ENCODE data around the gene CFAP61.
"Not testable (repeated sequence)": the region's sequence is repeated elsewhere in the genome, so short reads cannot be mapped to it uniquely, and the experiment has no call there.

Gene CFAP61

DNA sequence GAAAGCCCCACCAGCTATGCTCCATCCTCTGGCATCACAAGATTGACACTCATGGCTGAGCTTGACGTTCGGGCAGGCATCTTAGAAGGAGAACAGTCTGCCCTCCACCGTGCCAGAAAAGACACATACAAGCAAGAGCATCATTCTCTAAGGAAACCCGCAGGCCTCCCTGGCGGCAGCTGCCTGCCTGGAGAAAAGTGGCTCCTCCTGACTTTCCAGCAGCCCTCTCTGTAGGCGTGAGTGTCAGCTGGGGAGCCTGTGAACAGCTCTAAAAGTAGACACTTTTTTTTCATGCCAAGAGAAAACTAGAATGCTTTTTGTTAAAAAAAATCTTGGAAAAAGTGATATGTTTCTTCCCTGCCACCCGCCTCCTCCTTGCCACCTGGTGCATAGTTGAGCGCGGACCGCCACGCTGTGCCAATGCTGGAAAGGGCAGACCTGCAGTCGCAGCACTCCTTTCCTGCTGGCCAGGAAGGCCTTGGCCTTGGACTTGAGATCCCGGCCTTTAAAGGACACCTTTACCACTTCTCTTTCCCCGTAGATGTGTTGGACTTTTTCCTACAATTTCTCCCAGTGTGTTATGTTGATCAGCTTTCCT is 285.9 kb downstream of the CFAP61 start:
- FAIRE-seq = no peak

DNA sequence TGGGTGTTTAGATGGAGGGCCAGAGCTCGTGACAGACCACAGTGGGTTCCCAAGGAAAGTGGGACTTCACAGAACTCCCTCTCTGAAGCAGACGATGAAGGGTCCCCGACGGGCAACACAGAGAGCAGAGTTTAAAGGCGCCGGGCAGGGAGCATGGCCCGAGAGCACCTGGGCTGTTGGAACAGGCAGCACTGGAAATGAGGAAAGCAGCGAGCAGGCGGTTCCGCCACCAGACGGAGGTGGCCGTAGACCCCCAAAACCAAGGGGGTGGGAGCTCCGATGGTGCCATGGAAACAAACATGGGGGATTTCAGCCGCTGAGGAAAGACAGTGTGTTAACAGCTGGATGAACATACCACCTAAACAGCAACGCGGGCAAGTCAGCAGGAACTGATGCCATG is 288.1 kb downstream of the CFAP61 start:
- no peak for FAIRE-seq

GRCh38 chr20:20341371-20341770 is 289.0 kb downstream of the CFAP61 start:
- FAIRE-seq = no peak

DNA sequence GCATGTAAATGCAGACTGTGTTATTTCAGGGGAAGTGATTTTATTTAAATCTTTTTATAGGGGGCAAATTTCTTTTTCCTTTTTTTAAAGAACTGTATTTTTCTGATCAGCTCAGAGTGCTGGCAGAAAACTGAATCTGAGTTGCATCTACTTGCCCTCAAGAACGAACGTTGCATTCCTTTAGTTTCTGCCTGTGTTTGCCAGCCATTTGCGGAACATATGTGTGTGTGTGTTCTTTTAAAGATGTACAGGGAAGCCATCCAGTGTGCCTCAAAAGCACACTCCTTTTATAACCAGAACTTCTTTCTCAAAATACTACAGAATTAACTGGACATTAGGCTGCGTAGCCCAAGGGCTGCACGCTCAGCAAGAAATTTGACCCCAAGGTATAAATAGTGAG is 289.7 kb downstream of the CFAP61 start:
- no peak for FAIRE-seq

DNA sequence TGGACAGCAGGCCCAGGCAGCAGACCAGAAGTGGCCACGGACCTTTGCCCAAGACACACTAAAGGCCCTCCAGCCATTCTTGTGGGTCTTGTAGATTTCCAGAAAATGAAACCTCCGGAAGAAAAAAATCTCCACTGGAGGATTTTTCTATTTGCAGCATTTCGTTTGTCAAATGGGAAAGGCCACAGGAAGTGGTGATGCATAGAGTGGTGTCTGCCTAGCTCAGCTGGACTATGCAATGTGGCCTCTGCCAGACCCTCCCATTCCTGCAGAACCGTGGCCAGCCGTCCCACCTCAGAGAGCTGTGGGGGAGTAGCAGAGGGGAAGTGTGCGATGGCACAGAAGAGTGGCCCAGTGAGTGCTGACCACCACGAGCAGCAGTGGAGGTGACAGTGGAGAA is 291.6 kb downstream of the CFAP61 start:
- no peak for FAIRE-seq

DNA sequence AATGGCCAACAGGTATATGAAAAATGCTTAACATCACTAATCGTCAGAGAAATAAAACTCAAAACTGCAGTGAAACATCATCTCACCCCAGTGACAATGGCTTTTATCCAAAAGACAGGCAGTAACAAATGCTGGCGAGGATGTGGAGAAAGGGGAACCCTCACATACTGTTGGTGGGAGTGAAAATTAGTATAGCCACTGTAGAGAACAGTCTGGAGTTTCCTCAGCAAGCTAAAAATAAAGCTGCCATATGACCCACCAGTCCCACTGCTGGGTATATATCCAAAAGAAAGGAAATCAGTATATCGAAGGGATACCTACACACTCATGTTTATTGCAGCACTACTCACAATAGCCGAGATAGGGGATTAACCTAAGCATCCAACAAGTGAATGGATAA is 292.1 kb downstream of the CFAP61 start:
- no peak for FAIRE-seq

DNA sequence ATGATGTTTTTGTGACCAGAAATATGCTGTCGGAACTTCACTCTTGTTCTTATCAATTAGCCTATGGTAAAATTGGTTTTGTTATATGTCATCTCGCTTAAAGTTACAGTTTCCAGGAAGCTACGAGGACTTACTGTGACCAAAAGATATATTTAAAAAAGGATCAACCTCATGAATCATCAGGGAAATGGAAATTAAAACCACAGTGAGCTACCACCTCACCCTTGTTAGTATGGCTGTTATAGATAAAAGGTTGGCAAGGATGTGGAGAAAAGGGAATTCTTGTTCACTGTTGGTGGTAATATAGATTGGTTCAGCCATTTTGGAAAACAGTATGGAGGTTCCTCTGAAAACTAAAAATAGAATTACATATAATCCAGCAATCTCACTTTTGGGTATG is 301.2 kb downstream of the CFAP61 start:
- no peak for FAIRE-seq

DNA sequence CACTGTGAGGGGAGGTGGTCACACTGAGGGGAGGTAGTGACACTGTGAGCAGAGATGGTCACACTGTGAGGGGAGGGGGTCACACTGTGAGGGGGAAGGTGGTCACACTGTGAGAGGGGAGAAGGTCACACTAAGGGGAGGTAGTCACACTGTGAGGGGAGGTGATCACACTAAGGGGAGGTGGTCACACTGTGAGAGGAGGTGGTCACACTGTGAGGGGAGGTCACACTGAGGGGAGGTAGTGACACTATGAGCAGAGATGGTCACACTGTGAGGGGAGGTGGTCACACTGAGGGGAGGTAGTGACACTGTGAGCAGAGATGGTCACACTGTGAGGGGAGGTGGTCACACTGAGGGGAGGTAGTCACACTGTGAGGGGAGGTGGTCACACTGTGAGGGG is 303.2 kb downstream of the CFAP61 start:
- not testable (repeated sequence) for FAIRE-seq

DNA sequence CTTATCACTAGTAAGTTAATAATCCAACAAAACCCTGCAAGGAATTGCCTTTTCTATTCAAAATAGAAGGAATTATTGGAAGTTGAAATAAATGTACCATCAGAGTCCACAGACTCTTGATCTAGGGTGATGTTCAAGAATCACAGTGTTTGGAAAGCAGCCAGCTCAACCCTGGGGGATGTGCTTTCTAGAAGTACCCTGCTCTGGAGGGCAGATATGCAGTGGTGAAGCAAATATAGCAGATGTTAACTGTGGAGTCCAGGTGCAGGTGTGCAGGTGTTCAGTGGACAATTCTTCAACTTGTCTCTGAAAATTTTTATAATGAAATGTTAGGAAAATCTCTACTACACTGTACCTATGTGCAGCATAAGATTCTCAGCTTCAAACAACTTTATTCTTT is 306.5 kb downstream of the CFAP61 start:
- FAIRE-seq = no peak

GRCh38 chr20:20359628-20360027 is 307.3 kb downstream of the CFAP61 start:
- FAIRE-seq = no peak

DNA sequence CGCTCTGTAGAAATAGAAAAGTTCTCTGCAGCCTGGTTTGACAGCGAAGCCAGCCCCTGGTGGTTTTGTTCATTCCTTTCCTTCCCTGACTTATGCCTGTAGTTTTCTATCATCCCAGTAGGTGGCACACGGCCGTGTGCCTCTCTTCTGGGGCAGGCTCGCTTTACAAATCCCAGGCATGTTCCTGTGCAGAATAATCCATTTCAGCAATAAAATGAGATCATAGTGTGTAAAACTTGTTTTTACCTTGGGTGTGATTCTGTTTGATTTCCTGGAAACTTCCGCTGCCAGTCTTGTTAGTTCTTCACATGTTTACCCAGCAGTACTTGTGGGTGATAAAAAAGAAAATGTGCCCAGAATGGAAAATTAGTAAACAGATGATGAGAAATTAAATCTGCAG is 308.1 kb downstream of the CFAP61 start:
- peak; percentile 21 for FAIRE-seq

DNA sequence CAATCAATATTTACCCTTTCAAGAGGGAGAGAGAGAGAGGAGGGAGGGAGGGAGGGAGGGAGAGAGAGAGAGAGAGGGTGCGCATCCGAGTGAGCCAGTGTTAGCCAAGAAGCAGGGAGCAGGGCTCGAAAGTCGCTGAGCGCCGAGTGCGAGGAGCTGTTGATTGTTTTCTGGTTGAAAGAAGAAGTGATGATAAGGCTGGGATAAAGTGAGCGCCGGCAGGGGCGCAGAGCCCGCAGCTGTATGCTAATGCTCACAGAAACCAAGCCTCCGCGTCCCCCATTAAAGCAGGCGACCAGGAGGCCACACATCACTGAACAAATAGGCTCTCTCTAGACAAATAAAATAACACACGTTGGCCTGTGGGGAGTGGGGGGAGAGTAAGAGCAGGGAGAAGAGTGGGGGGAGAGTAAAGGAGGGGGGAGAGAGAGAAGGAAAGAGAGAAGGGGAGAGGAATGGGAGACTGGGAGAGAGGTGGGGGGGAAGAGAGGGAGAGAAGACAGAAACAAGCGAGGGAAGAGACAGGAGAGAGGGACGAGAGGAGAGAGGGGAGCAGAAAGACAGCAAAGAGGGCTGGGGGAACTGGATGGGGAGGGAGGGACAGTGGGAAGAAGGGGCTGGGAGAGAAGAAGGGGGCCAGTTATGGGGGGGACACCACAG is 310.6 kb downstream of the CFAP61 start:
- no peak for FAIRE-seq

DNA sequence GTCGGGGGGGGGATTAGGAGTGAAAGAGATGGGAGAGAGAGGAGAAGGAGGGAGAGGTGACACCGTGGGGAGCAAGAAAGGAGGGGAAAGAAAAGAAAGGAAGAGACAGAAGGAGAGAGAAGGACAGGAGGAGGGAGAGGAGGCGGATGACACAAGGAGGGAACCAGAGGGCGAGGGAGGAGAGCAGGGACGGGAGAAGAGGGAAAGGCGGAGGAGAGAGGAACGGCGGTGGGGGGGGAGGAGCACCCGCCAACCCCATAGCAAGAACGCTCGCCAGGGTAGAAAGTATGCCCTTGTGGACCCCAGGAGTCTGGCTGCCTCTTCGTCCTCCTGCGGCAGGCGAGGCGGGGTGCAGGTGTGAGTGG is 311.1 kb downstream of the CFAP61 start:
- no peak for FAIRE-seq

- FAIRE-seq = no peak
Measured at GRCh38 chr20:20363799-20364592, 311.7 kb downstream of the CFAP61 start.

GRCh38 chr20:20364593-20365479 is 312.5 kb downstream of the CFAP61 start:
- no peak for FAIRE-seq

DNA sequence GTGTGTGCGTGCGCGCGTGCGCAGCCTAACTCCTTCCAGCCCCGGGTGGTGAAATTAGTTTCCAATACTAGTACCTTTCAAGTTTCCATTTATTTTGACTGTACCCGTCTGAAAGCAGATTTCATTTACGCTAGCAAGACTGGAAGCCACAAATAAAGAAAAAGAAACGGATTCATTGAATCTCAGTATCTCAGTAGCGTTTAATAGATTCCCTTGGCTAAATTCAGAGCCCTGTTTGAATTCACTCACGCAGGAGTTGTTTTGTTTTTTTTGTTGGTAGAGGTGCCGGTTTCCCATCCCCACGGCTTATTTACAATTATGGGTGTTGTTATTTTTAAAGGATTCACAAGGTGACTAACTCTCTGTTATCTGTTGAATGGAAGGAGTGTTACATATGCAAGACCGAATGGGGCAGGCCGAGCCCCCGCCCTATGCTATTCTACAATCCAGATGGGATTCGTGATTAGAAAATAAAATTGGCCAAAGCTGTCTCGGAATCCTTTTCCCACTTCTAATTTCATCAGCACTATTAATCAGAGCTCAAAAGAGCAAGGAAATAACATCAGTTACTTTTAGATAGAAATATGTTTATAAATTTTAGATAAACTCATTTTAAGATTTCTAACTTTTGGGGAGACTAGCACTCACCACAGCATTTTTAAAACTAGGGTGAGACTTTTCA is 313.3 kb downstream of the CFAP61 start:
- FAIRE-seq = no peak

DNA sequence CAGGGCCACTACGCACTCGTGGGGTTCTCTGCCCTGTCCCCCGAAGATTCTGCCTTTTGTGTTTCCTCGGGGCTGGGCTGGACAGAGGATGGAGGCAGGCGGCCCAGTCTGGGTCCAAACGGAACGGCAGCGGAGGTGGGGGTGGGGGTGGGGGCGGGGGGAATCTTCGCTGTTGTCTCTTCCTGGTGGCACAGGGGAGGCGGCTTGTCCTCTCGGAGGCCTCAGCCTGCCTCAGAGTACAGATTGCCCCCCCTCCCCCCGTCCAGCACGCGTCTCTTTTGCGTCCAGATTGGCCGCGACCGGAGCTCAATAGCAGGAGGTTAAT is 314.2 kb downstream of the CFAP61 start:
- no peak for FAIRE-seq

GRCh38 chr20:20366876-20367574 is 314.7 kb downstream of the CFAP61 start:
- no peak for FAIRE-seq

GRCh38 chr20:20367575-20368417 is 315.5 kb downstream of the CFAP61 start, which contains the start of gene INSM1:
Gene INSM1 (plus strand): TSS chr20:20368104. CDS start chr20:20368268, 164 bp downstream.
- FAIRE-seq = no peak

DNA sequence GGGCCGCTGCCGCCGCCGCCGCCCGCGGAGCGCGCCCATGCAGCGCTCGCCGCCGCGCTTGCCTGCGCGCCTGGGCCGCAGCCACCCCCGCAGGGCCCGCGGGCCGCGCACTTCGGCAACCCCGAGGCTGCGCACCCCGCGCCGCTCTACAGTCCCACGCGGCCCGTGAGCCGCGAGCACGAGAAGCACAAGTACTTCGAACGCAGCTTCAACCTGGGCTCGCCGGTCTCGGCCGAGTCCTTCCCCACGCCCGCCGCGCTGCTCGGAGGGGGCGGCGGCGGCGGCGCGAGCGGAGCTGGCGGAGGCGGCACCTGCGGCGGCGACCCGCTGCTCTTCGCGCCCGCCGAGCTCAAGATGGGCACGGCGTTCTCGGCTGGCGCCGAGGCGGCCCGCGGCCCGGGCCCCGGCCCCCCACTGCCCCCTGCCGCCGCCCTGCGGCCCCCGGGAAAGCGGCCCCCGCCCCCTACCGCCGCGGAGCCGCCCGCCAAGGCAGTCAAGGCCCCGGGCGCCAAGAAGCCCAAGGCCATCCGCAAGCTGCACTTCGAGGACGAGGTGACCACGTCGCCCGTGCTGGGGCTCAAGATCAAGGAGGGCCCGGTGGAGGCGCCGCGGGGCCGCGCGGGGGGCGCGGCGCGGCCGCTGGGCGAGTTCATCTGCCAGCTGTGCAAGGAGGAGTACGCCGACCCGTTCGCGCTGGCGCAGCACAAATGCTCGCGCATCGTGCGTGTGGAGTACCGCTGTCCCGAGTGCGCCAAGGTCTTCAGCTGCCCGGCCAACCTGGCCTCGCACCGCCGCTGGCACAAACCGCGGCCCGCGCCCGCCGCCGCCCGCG is 316.3 kb downstream of the CFAP61 start:
- no peak for FAIRE-seq
